Endothelial cell of umbilical vein (primary cell): Measurements from ENCODE around the gene UBFD1. TPM values are rescaled to one million over a fixed set of nuclear protein-coding genes. Genes with fewer than 3 reads are reported as not detected.

Experiments
- BruUV-seq: library from RNA; stranded (reverse); fragments of 400-500 nt; replicated peaks from 2 replicates; lab custom pipeline; 2021; lab: Mats Ljungman, UMichigan
- CTCF ChIA-PET: fragments of 300-600, 350-600 bp; sonication (Branson Sonifier 250); formaldehyde crosslinking; loops from one replicate; lab custom pipeline; 2021; ENCODE audit warnings: antibody characterized with exemption, inconsistent platforms; lab: Charles Lee
- POLR2A ChIA-PET: fragments of 300-600, 350-600 bp; sonication (Branson Sonifier 250); formaldehyde crosslinking; loops from one replicate; lab custom pipeline; 2021; ENCODE audit warnings: antibody characterized with exemption, inconsistent platforms; lab: Charles Lee
- DNase-seq: peaks from one replicate; pipeline ENCODE4 v3.0.0-alpha.2; 2011; ENCODE audit warnings: low read depth, low spot score
- FAIRE-seq: peaks from 2 replicates; lab custom pipeline; 2011; peaks lifted over from hg19 to GRCh38; lab: Jason Lieb, UNC
- H2AFZ ChIP-seq: 2 replicates; pipeline ENCODE4 v1.6.0; 2012; ENCODE audit warnings: low read depth, low read length, control low read depth, inconsistent platforms
- H3K27ac ChIP-seq: 2 replicates; pipeline ENCODE4 v1.5.1; 2011; ENCODE audit warnings: low read depth, mild to moderate bottlenecking, control low read depth, low read length, moderate library complexity; ENCODE audit not compliant: insufficient read depth
- H3K27me3 ChIP-seq, 2 experiments: 2 replicates each; pipeline versions ENCODE4 v1.6.0 to v1.6.1; 2011; ENCODE audit warnings: low read length in 2 of 2, mixed read lengths in 1 of 2; ENCODE audit not compliant: control insufficient read depth in 2 of 2, insufficient read depth in 2 of 2
- H3K36me3 ChIP-seq, 2 experiments: 2 replicates in 1 of 2; 3 replicates in 1 of 2; pipeline ENCODE4 v1.5.1; 2011; ENCODE audit warnings: low read length in 2 of 2, mild to moderate bottlenecking in 1 of 2, moderate library complexity in 1 of 2; ENCODE audit not compliant: control insufficient read depth in 2 of 2, insufficient read depth in 2 of 2; ENCODE audit errors: extremely low read depth in 1 of 2
- H3K4me1 ChIP-seq: 3 replicates; pipeline ENCODE4 v1.5.1; 2011; ENCODE audit warnings: mild to moderate bottlenecking, low read length; ENCODE audit not compliant: control insufficient read depth, insufficient read depth; ENCODE audit errors: extremely low read depth
- H3K4me2 ChIP-seq: 2 replicates; pipeline ENCODE4 v1.6.1; 2011; ENCODE audit warnings: low read length, control low read depth, mixed read lengths; ENCODE audit not compliant: insufficient read depth
- H3K4me3 ChIP-seq, 3 experiments: fragments of 200-600 bp in 1 of 3; sonication (generic), shearing (Covaris generic) in 1 of 3; replicated peaks in 1 of 3; 2 replicates each; pipeline ENCODE4 v1.5.1; 2011 to 2016; ENCODE audit warnings: control low read depth in 3 of 3, low read length in 3 of 3, mild to moderate bottlenecking in 2 of 3, inconsistent platforms in 1 of 3, low read depth in 1 of 3, moderate library complexity in 1 of 3; ENCODE audit not compliant: insufficient read depth in 1 of 3
- H3K79me2 ChIP-seq: 2 replicates; pipeline ENCODE4 v1.6.0; 2012; ENCODE audit warnings: low read length, inconsistent platforms; ENCODE audit not compliant: control insufficient read depth, insufficient read depth
- H3K9ac ChIP-seq: replicated peaks from 2 replicates; pipeline ENCODE3; 2011; ENCODE audit warnings: low read length, control low read depth; ENCODE audit not compliant: insufficient read depth; ENCODE audit errors: extremely low read depth
- H3K9me1 ChIP-seq: replicated peaks from 3 replicates; pipeline ENCODE4 v1.6.0; 2011; ENCODE audit warnings: mild to moderate bottlenecking, low read length; ENCODE audit not compliant: control insufficient read depth, insufficient read depth; ENCODE audit errors: extremely low read depth
- H3K9me3 ChIP-seq: replicated peaks from 2 replicates; pipeline ENCODE4 v1.5.1; 2012; ENCODE audit warnings: low read length, inconsistent platforms; ENCODE audit not compliant: control insufficient read depth, insufficient read depth
- H4K20me1 ChIP-seq: replicated peaks from 2 replicates; pipeline ENCODE3; 2011; ENCODE audit warnings: mild to moderate bottlenecking, low read length; ENCODE audit not compliant: control insufficient read depth, insufficient read depth; ENCODE audit errors: extremely low read depth
- EZH2 ChIP-seq: IDR thresholded peaks from 2 replicates; pipeline ENCODE4 v1.6.1; 2012; ENCODE audit warnings: borderline replicate concordance, low read depth, mild to moderate bottlenecking, moderate library complexity, low read length, inconsistent platforms; ENCODE audit not compliant: severe bottlenecking
- FOS ChIP-seq: IDR thresholded peaks from 2 replicates; pipeline ENCODE4 v1.6.1; 2011; ENCODE audit warnings: mild to moderate bottlenecking, low read length, moderate library complexity, borderline replicate concordance; ENCODE audit not compliant: insufficient read depth
- GATA2 ChIP-seq: IDR thresholded peaks from 2 replicates; pipeline ENCODE4 v1.7.0; 2011; ENCODE audit warnings: low read depth, mild to moderate bottlenecking, moderate library complexity, mixed read lengths, low read length; ENCODE audit not compliant: insufficient read length, insufficient read depth
- JUN ChIP-seq: IDR thresholded peaks from 2 replicates; pipeline ENCODE4 v1.6.1; 2011; ENCODE audit warnings: borderline replicate concordance, low read depth; ENCODE audit not compliant: insufficient read length, insufficient read depth
- MYC ChIP-seq: IDR thresholded peaks from one replicate; pipeline ENCODE4 v1.6.1; 2011; ENCODE audit warnings: mild to moderate bottlenecking, low read depth, low read length
- POLR2A ChIP-seq: IDR thresholded peaks from 2 replicates; pipeline ENCODE4 v1.6.1; 2012; ENCODE audit warnings: low read depth, mild to moderate bottlenecking, control low read depth, low read length
- POLR2AphosphoS5 ChIP-seq: IDR thresholded peaks from 2 replicates; pipeline ENCODE4 v1.6.1; 2012; ENCODE audit warnings: low read depth, mild to moderate bottlenecking, control low read depth, low read length, moderate library complexity; ENCODE audit not compliant: insufficient read depth
- dilution Hi-C: fragments of 300-500 bp; cut with MboI; formaldehyde crosslinking; loops from one replicate; pipeline ENCODE4 v1.15.0; 2019; ENCODE audit warnings: low sequenced_read_pairs; ENCODE audit not compliant: extremely low pct_ligation_motif_present
- intact Hi-C: fragments of 100-400 bp; cut with micrococcal nuclease; formaldehyde crosslinking; loops from one replicate; pipeline ENCODE4 v1.10.0; 2022
- polyA plus RNA-seq, 4 experiments: library from polyadenylated mRNA; depleted of rRNA in 3 of 4; stranded (reverse) in 3 of 4; unstranded in 1 of 4; fragments of >200 nt; gene quantifications; 2 replicates each; pipeline versions ENCODE4 v1.2.1 to v1.2.3, GENCODE V29; 2011 to 2012; ENCODE audit warnings: missing spikeins in 1 of 4
- total RNA-seq: library from RNA; stranded (reverse); gene quantifications from 2 replicates; pipeline ENCODE4 v1.2.3, GENCODE V29; 2021
- TF ChIP-seq, protein P1 (sequence below), 2 donors: IDR thresholded peaks; 1 replicate in 1 of 2; 2 replicates in 1 of 2; pipeline ENCODE4 v1.5.1; 2011; ENCODE audit warnings: low read length in 2 of 2, mild to moderate bottlenecking in 2 of 2, moderate library complexity in 2 of 2, control low read depth in 1 of 2, inconsistent platforms in 1 of 2, low read depth in 1 of 2; ENCODE audit not compliant: insufficient read depth in 1 of 2; ENCODE audit errors: extremely low read depth in 1 of 2
- TF ChIP-seq, protein P2 (sequence below): IDR thresholded peaks from 2 replicates; pipeline ENCODE4 v1.6.1; 2011; ENCODE audit not compliant: insufficient read depth, insufficient read length

Gene UBFD1
- total and polyA plus RNA-seq, 2 donors (not counting 3 experiments of a cell fraction or from before 2014, with no cell fraction given), result 50.0 to 69.9 TPM

DNA sequence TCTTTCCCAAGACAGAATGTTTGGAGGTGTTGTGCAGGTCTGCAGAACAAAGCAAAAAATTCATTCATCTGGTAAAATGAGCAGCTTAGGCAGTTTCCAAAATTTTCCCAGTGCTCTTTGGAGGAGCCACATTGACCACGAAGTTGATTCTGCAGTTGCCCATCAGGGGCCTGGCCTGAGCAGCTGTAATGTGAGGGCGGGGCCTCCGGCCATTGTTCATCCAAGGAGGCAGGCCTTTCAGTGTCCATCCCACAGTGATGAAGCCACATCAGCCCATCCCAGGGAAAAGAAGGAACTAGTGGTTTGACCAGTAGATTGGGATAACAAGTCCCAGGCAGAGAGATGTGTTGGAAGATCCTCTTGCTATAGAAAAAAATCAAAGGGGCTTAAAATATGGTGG, 10.1 kb downstream of the UBFD1 start:
- no peak for TF ChIP-seq POLR2AphosphoS5
- no peak for TF ChIP-seq GATA2
- TF ChIP-seq, protein P1, sequence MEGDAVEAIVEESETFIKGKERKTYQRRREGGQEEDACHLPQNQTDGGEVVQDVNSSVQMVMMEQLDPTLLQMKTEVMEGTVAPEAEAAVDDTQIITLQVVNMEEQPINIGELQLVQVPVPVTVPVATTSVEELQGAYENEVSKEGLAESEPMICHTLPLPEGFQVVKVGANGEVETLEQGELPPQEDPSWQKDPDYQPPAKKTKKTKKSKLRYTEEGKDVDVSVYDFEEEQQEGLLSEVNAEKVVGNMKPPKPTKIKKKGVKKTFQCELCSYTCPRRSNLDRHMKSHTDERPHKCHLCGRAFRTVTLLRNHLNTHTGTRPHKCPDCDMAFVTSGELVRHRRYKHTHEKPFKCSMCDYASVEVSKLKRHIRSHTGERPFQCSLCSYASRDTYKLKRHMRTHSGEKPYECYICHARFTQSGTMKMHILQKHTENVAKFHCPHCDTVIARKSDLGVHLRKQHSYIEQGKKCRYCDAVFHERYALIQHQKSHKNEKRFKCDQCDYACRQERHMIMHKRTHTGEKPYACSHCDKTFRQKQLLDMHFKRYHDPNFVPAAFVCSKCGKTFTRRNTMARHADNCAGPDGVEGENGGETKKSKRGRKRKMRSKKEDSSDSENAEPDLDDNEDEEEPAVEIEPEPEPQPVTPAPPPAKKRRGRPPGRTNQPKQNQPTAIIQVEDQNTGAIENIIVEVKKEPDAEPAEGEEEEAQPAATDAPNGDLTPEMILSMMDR (IDR thresholded peaks at IDR 0.05; ENCODE audit: extremely low read depth in 1 of 2, insufficient read depth in 1 of 2, low read depth in 1 of 2, low read length in 2 of 2), result no peak
- TF ChIP-seq EZH2, result no peak
- no peak for TF ChIP-seq MYC
- TF ChIP-seq, protein P2, sequence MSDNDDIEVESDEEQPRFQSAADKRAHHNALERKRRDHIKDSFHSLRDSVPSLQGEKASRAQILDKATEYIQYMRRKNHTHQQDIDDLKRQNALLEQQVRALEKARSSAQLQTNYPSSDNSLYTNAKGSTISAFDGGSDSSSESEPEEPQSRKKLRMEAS, result no peak
- no peak for TF ChIP-seq JUN
- no peak for TF ChIP-seq POLR2A
- TF ChIP-seq FOS, result no peak
- Histone ChIP-seq H3K27ac (no peak overlapping the region), H3K9me1 (no peaks in the 10 kb centered on the region), H3K27me3 (no peaks in the 10 kb centered on the region), H3K4me1 (no peaks in the 10 kb centered on the region), H3K4me3 (no peak overlapping the region), H2AFZ (no peak overlapping the region), H4K20me1 (no peaks in the 10 kb centered on the region), H3K36me3 (peaks cover 24 to 59% of the 10 kb centered on the region in 2 experiments), H3K79me2 (no peaks in the 10 kb centered on the region), H3K9ac (no peak overlapping the region), H3K4me2 (no peak overlapping the region), H3K9me3 (no peaks in the 10 kb centered on the region)
- CTCF ChIA-PET, result no interaction called here
- FAIRE-seq, result no peak
- DNase-seq, result no peak
- dilution Hi-C loops, result no loop called here
- intact Hi-C loops, result no loop called here
- BruUV-seq, result no TSS peak
- POLR2A ChIA-PET, result no interaction called here
